BLaER1 treated with 17β-estradiol and CSF1 and Interleukin-3, amounts not matched to agents 10 nM and 100 nM (cell line): ENCODE results near the gene SPEM1.

Source experiments
- H3K27ac ChIP-seq, 11 experiments: shearing (Covaris generic); formaldehyde crosslinking; 2 replicates each; pipeline ENCODE4 v1.8.1; 2022
- H3K27me3 ChIP-seq, 11 experiments: shearing (Covaris generic); formaldehyde crosslinking; 2 replicates each; pipeline ENCODE4 v1.8.1; 2022
- H3K36me3 ChIP-seq, 11 experiments: shearing (Covaris generic); formaldehyde crosslinking; 2 replicates each; pipeline ENCODE4 v1.8.1; 2022
- H3K4me1 ChIP-seq, 10 experiments: shearing (Covaris generic); formaldehyde crosslinking; 2 replicates each; pipeline ENCODE4 v1.8.1; 2022
- H3K4me2 ChIP-seq, 11 experiments: shearing (Covaris generic); formaldehyde crosslinking; 2 replicates each; pipeline ENCODE4 v1.8.1; 2022
- H3K4me3 ChIP-seq, 10 experiments: shearing (Covaris generic); formaldehyde crosslinking; 2 replicates each; pipeline ENCODE4 v1.8.1; 2022
- H3K9ac ChIP-seq, 11 experiments: shearing (Covaris generic); formaldehyde crosslinking; 2 replicates each; pipeline ENCODE4 v1.8.1; 2022
- H3K9me3 ChIP-seq, 11 experiments: shearing (Covaris generic); formaldehyde crosslinking; replicated peaks in 1 of 11; 2 replicates each; pipeline ENCODE4 v1.8.1; 2022
- H4K20me1 ChIP-seq, 11 experiments: shearing (Covaris generic); formaldehyde crosslinking; 2 replicates each; pipeline ENCODE4 v1.8.1; 2022
- Cebpa-rat ChIP-seq, 11 experiments: shearing (Covaris generic); IDR thresholded peaks; 2 replicates each; pipeline ENCODE4 v1.8.1; 2022

SPEM1 gene

GRCh38 chr17:7383742-7384488 lies 36.2 kb upstream of the SPEM1 start:
- Histone ChIP-seq H3K4me2 (peak overlapping the region; percentile 86 to 97 (median 95)), H3K4me3 (peak overlapping the region; percentile 43 to 67 (median 54)), H3K27ac (no peak overlapping the region), H3K9ac (peak overlapping the region; percentile 9 to 65 (median 56); a peak in 16 of 22 replicates), H4K20me1 (peaks cover 0 to 67% (median 14%) of the 10 kb centered on the region in 11 experiments; a peak in 11 of 22 replicates), H3K9me3 (peaks cover 11 to 21% (median 16%) of the 10 kb centered on the region in 11 experiments), H3K36me3 (peaks cover 2 to 30% (median 17%) of the 10 kb centered on the region in 11 experiments; a peak in 20 of 22 replicates), H3K27me3 (peaks cover 57 to 63% (median 59%) of the 10 kb centered on the region in 11 experiments), H3K4me1 (peaks cover 13 to 21% (median 14%) of the 10 kb centered on the region in 10 experiments)
- no peak for TF ChIP-seq Cebpa-rat (IDR thresholded peaks at IDR 0.05)

GRCh38 chr17:7384489-7385081 lies 35.5 kb upstream of the SPEM1 start:
- H3K4me1 ChIP-seq = peaks cover 13 to 27% (median 15%) of the 10 kb centered on the region in 10 experiments
- peaks cover 0 to 74% (median 14%) of the 10 kb centered on the region in 11 experiments; a peak in 13 of 22 replicates for H4K20me1 ChIP-seq
- no peak overlapping the region for H3K27ac ChIP-seq
- peaks cover 4 to 15% (median 10%) of the 10 kb centered on the region in 11 experiments for H3K9me3 ChIP-seq
- peaks cover 8 to 37% (median 24%) of the 10 kb centered on the region in 11 experiments for H3K36me3 ChIP-seq
- peak overlapping the region; percentile 43 to 67 (median 54) for H3K4me3 ChIP-seq
- H3K9ac ChIP-seq = peak overlapping the region in 10 of 11 experiments; percentile 9 to 65 (median 52); a peak in 15 of 22 replicates
- peaks cover 50 to 56% (median 53%) of the 10 kb centered on the region in 11 experiments for H3K27me3 ChIP-seq
- peak overlapping the region; percentile 86 to 97 (median 95) for H3K4me2 ChIP-seq
- TF ChIP-seq Cebpa-rat (IDR thresholded peaks at IDR 0.05) = no peak

- no peak for TF ChIP-seq Cebpa-rat (IDR thresholded peaks at IDR 0.05)
- peak overlapping the region in 2 of 11 experiments; percentile 3 to 33; a peak in 1 of 22 replicates for H3K9ac ChIP-seq
- H3K4me3 ChIP-seq = no peak overlapping the region
- H3K4me2 ChIP-seq = peak overlapping the region in 1 of 11 experiments; percentile 11; a peak in 1 of 22 replicates
- H3K27ac ChIP-seq = no peak overlapping the region
- no peaks in the 10 kb centered on the region for H3K9me3 ChIP-seq
- peaks cover 7 to 14% (median 10%) of the 10 kb centered on the region in 11 experiments for H3K27me3 ChIP-seq
- peaks cover 32 to 67% (median 51%) of the 10 kb centered on the region in 11 experiments for H3K36me3 ChIP-seq
- peaks cover 28 to 51% (median 44%) of the 10 kb centered on the region in 10 experiments for H3K4me1 ChIP-seq
- peaks cover 0 to 88% (median 17%) of the 10 kb centered on the region in 11 experiments; a peak in 14 of 22 replicates for H4K20me1 ChIP-seq
Observed at GRCh38 chr17:7388856-7389255, 31.3 kb upstream of the SPEM1 start.

GRCh38 chr17:7389924-7390910 lies 29.9 kb upstream of the SPEM1 start:
- H3K9me3 ChIP-seq = no peaks in the 10 kb centered on the region
- peaks cover 26 to 46% (median 42%) of the 10 kb centered on the region in 10 experiments for H3K4me1 ChIP-seq
- peaks cover 32 to 67% (median 51%) of the 10 kb centered on the region in 11 experiments for H3K36me3 ChIP-seq
- no peak overlapping the region for H3K4me3 ChIP-seq
- no peak for TF ChIP-seq Cebpa-rat (IDR thresholded peaks at IDR 0.05)
- peaks cover 0 to 74% (median 12%) of the 10 kb centered on the region in 11 experiments; a peak in 14 of 22 replicates for H4K20me1 ChIP-seq
- no peak overlapping the region; a peak in 1 of 22 replicates for H3K9ac ChIP-seq
- 0 out of 22 replicates have a peak, but pooled peaks cover 0 to under 1% (median 0%) of the 10 kb centered on the region in 11 experiments for H3K27me3 ChIP-seq
- peak overlapping the region in 4 of 11 experiments; percentile 5 to 96 (median 78); a peak in 5 of 22 replicates for H3K4me2 ChIP-seq
- H3K27ac ChIP-seq = no peak overlapping the region

- H3K9ac ChIP-seq = no peak overlapping the region; a peak in 1 of 22 replicates
- H3K4me3 ChIP-seq = no peak overlapping the region
- H3K27ac ChIP-seq = no peak overlapping the region
- peaks cover 0 to 65% (median 9%) of the 10 kb centered on the region in 11 experiments; a peak in 14 of 22 replicates for H4K20me1 ChIP-seq
- H3K9me3 ChIP-seq = no peaks in the 10 kb centered on the region
- TF ChIP-seq Cebpa-rat (IDR thresholded peaks at IDR 0.05) = no peak
- H3K4me2 ChIP-seq = peak overlapping the region in 10 of 11 experiments; percentile 25 to 96 (median 42); a peak in 19 of 22 replicates
- H3K36me3 ChIP-seq = peaks cover 32 to 64% (median 51%) of the 10 kb centered on the region in 11 experiments
- H3K27me3 ChIP-seq = no peaks in the 10 kb centered on the region
- H3K4me1 ChIP-seq = peaks cover 28 to 56% (median 44%) of the 10 kb centered on the region in 10 experiments
Observed at GRCh38 chr17:7391307-7391706, 28.8 kb upstream of the SPEM1 start.

GRCh38 chr17:7392696-7393612 lies 27.2 kb upstream of the SPEM1 start:
- no peak for TF ChIP-seq Cebpa-rat (IDR thresholded peaks at IDR 0.05)
- Histone ChIP-seq H3K27ac (peak overlapping the region in 10 of 11 experiments; percentile 75 to 89 (median 87); a peak in 17 of 22 replicates), H3K9ac (peak overlapping the region; percentile 79 to 90 (median 86)), H3K4me3 (peak overlapping the region; percentile 69 to 92 (median 86)), H3K4me1 (peaks cover 28 to 56% (median 44%) of the 10 kb centered on the region in 10 experiments), H3K27me3 (no peaks in the 10 kb centered on the region), H3K36me3 (peaks cover 32 to 49% (median 45%) of the 10 kb centered on the region in 11 experiments), H3K9me3 (no peaks in the 10 kb centered on the region), H3K4me2 (peak overlapping the region; percentile 84 to 98 (median 96)), H4K20me1 (peaks cover 0 to 48% (median 9%) of the 10 kb centered on the region in 11 experiments; a peak in 13 of 22 replicates)
